GM12892 (cell line): ENCODE measurements around the gene ADGRD2.

Experiments used
- POLR2A ChIP-seq: IDR thresholded peaks from 2 replicates; pipeline ENCODE4 v1.6.1; 2011; ENCODE audit warnings: low read depth, low read length, control low read depth
- POLR2AphosphoS5 ChIP-seq: IDR thresholded peaks from 2 replicates; pipeline ENCODE4 v1.6.1; 2011; ENCODE audit warnings: low read depth, low read length, control low read depth
- TAF1 ChIP-seq: IDR thresholded peaks from 2 replicates; pipeline ENCODE4 v1.6.1; 2011; ENCODE audit warnings: low read depth, mild to moderate bottlenecking, control low read depth, low read length, borderline replicate concordance

GRCh38 chr9:124504530-124505005 lies 54.3 kb downstream of the ADGRD2 start:
- no peak for TF ChIP-seq POLR2A
- TF ChIP-seq POLR2AphosphoS5 = no peak
- TF ChIP-seq TAF1 = no peak
